Loucy (cell line): ENCODE results near the gene CASP1.

Source experiments
- CTCF ChIP-seq: fragments of 200-600 bp; sonication (generic); conservative IDR thresholded peaks from 2 replicates; pipeline ENCODE4 v1.5.1; 2014; ENCODE audit warnings: mild to moderate bottlenecking, antibody characterized with exemption, low read length
- EZH2phosphoT487 ChIP-seq: fragments of 200-600 bp; IDR thresholded peaks from 2 replicates; pipeline ENCODE4 v1.6.1; 2018; ENCODE audit warnings: antibody characterized with exemption, mild to moderate bottlenecking, moderate library complexity, borderline replicate concordance

- TF ChIP-seq CTCF (no peak; the same call in 1 of the 2 replicates), EZH2phosphoT487 (no peak)
Measured at GRCh38 chr11:105000167-105000566, 34.8 kb downstream of the CASP1 start.
